Activated CD4-positive, alpha-beta T cell treated with anti-CD3 and anti-CD28 coated beads, Interleukin-2, amount 50 U/mL, for 4 hours (primary cell): ENCODE results near the gene MOXD1.
"Not testable (repeated sequence)": the region's sequence is repeated elsewhere in the genome, so short reads cannot be mapped to it uniquely, and the experiment has no call there.

ENCODE experiments used
- DNase-seq, 2 experiments: peaks; one replicate each; pipeline ENCODE4 v3.0.0-alpha.2; 2020

MOXD1 gene

GRCh38 chr6:132279592-132280139 is 121.6 kb downstream of the MOXD1 start:
- DNase-seq = peak; percentile 59 to 61

- DNase-seq = no peak
These were observed 126.0 kb downstream of the MOXD1 start for GRCh38 chr6:132275066-132275970.

DNA sequence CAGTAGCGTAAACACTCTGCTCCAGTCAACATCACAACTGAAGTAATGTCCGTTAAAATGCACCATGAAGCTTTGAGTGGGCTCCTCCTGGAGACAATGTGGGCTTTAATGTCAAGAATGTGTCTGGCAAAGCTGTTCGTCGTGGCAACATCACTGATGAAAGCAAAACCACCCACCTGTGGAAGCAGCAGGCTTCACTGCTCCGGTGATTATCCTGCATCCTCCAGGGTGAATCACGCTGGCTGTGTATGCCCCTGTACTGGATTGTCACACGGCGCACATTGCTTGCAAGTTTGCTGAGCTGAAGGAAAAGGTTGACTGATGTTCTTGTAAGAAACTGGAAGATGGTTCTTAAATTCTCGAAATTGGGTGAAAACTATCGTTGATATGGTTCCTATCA is 128.5 kb downstream of the MOXD1 start:
- DNase-seq = no peak

- no peak for DNase-seq
These were observed 130.4 kb downstream of the MOXD1 start for GRCh38 chr6:132270726-132271402.

- DNase-seq = not testable (repeated sequence)
These were observed 132.6 kb downstream of the MOXD1 start for GRCh38 chr6:132268666-132269065.

- DNase-seq = no peak
These were observed 133.1 kb downstream of the MOXD1 start for GRCh38 chr6:132268209-132268608.

DNA sequence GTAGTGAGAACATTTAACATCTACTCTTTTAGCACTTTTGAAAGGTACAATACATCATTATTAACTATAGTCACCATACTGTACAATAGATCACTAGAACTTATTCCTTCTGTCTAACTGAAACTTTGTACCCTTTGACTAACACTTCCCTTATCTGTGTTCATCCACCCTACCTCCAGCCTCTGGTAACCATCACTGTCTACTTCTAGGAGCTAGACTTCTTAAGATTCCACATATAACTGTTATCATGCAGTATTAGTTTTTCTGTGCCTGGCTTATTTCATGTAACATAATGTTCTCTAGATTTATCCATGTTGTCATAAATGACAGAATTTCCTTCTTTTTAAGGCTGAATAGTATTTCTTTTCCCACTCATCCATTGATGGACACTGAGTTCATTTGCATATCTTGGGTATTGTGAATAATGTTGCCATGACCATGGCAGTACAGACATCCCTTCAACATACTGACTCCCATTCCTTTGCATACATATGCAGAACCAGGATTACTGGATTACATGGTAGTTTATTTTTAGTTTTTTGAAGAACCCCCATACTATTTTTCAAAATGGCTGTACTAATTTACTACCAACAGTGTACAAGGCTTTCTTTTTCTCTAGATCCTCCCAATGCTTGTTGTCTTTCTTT is 135.7 kb downstream of the MOXD1 start:
- no peak for DNase-seq

GRCh38 chr6:132264021-132264500 is 137.2 kb downstream of the MOXD1 start:
- DNase-seq = no peak

DNA sequence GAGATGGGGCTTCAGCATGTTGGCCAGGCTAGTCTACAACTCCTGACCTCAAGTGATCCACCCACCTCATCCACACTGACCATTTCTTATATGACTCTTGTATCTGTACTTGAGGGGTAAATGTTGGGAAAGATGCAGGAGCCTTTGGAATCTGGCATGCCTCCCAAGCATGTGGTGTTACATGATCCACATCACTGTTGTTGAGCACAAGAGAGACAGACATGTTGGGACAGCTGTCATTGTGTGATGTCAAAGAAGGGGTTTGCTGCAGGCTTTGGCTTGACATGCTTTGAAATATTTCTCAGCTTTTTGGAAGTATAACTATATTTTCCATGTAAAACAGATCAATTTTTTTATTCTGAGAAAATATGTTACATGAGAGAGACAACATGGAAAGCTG is 139.9 kb downstream of the MOXD1 start:
- no peak for DNase-seq

DNA sequence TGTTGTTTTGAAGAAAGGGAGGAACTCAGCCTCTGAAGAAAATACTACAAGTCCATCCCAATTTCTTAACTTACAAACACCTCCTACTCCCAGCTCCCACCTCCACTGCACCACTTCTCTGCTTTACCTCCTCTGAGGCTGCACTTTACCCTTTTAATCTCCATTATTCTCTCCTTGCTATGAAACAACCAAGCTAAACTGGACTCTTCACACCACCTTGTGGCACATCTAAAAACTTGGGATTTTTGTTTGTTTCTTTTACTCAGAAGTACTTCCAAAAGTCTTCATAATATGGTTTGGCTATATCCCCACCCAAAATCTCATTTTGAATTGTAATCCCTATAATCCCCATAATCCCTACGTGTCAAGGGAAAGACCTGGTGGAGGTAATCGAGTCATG is 142.2 kb downstream of the MOXD1 start:
- no peak for DNase-seq

GRCh38 chr6:132257561-132257960 is 143.7 kb downstream of the MOXD1 start:
- DNase-seq = no peak

DNA sequence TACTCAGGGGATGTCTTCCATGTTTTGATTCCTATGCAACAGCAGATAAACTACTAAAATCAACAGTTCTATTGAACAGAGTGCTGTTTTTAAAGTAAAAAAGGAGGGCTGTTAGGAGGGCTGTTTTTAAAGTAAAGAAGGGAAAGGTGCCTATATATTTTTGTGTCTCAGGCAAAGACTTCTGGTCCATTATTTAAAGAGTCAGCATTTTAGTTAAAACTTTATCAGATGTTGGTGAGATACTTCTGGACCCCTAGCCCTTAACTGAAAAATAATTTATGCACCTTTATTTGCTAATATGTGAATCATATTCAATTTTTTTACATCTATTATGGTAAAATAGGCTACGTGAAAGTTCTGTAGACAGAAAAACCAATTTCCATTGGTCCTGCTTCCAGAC is 144.8 kb downstream of the MOXD1 start:
- no peak for DNase-seq

GRCh38 chr6:132253906-132254305 is 147.4 kb downstream of the MOXD1 start:
- no peak for DNase-seq

GRCh38 chr6:132253211-132253610 is 148.1 kb downstream of the MOXD1 start:
- no peak for DNase-seq

GRCh38 chr6:132252113-132252512 is 149.2 kb downstream of the MOXD1 start:
- DNase-seq = no peak

GRCh38 chr6:132251711-132252110 is 149.6 kb downstream of the MOXD1 start:
- no peak for DNase-seq

GRCh38 chr6:132247381-132248159 is 153.7 kb downstream of the MOXD1 start:
- DNase-seq = no peak

DNA sequence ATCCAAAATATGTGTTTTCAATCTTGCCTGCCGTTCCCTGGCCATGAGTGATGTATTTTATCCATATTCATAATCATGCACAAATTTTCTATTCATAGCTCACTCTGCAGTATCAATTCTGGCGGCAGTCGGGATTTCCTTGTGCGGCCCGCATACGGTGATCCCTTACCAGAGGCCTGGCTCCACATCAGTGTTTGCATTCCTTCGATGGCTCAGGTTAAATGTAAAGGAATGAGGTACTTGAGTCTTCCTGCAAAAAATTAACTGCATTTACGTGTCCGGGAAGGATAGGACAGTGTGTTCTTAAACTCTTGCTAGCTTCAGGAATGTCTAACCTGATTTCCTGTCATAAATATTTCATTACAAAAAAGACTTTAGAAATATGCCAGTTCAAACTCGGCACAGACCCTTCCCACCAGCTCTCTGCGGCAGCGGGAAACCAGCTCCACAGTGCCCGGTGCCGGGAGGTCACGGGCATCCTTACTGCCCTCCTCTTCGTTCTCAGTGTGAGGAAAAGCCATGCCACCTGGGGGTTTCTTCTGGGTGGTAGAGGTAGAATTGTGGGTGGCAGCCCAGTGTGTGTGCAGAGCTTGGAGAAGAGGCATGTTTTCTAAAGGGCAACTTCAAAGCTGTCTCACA is 154.5 kb downstream of the MOXD1 start:
- DNase-seq = no peak

DNA sequence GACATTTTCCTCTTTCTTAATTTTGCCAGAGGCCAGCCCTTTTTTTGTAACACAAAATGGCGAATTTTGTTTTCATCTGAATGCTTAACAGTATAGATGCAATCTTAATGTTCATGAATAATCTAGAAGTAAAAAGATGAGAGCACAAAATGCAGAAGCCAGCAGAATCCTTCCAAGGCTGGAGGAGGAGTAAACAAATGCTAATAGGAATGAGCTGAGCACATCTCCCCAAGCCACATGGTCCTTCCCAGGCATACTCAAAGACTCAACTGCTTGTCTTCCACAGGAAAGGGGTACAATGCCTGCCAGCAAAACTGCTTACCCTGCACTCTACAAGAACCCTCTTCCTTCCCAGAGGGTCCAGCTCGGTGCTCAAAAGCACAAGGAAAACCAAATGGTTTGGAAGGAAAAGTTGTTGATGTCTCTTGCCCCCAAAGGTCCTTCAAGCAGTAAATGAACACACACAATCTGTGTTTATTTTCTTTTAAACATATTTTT is 155.1 kb downstream of the MOXD1 start:
- DNase-seq = no peak
